ENCODE data around the gene ZNF385B. TPM values are rescaled to one million over a fixed set of nuclear protein-coding genes. Genes with fewer than 3 reads are reported as not detected.

ZNF385B gene
- total RNA-seq, 2 experiments from 2014 or later, result 113 to 178 TPM

DNA sequence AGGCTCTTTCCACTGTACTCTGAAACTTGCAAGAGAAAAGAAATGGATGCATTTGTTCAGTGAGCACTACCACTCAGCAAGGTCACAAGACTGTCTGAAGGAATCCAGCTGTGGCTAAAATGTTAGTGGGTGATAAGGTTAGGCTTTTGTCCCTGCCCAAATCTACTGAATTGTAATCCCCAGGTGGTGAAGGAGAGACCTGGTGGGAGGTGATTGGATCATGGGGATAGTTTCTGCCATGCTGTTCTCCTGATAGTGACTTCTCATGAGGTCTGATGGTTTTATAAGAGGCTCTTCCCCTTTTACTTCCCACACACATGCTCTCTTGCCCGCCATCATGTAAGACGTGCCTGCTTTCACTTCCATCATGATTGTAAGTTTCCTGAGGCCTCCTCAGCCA is 68.2 kb downstream of the ZNF385B start:
- no peak overlapping the region for H3K4me3 ChIP-seq (ENCODE audit: low read depth, low read length, poor library complexity, severe bottlenecking)
- H3K79me2 ChIP-seq (ENCODE audit: insufficient read depth, low read depth, low read length), result peaks cover 96% of the 10 kb centered on the region
- no peak overlapping the region for H3K4me2 ChIP-seq (ENCODE audit: low read length)
- no peak overlapping the region for H3K27ac ChIP-seq (ENCODE audit: low read depth, low read length, poor library complexity, severe bottlenecking)
- DNase-seq (ENCODE audit: low spot score), result no peak
- intact Hi-C loops (cut with micrococcal nuclease; ENCODE audit: unreplicated experiment), result no loop called here
- ChIA-PET POLR2A (interaction anchor here (0.7 kb wide), 1 partner anchor 9 kb away, joined by 3 read pairs; no protein-coding TSS in a partner anchor), CTCF (ENCODE audit: unreplicated experiment) (no interaction called here)
- no TSS peak for BruUV-seq (replicated peaks)
- no peak overlapping the region for H2AFZ ChIP-seq (ENCODE audit: low read length)
- 0 out of 2 replicates have a peak, but pooled peaks cover 3% of the 10 kb centered on the region for H4K20me1 ChIP-seq (ENCODE audit: insufficient read depth, low read length)
- H3K36me3 ChIP-seq (ENCODE audit: insufficient read depth, low read length), result peaks cover 73% of the 10 kb centered on the region
- H3K9me2 ChIP-seq (ENCODE audit: insufficient read depth, low read length), result no peaks in the 10 kb centered on the region
- H3K9me3 ChIP-seq (ENCODE audit: low read length), result peaks cover 17% of the 10 kb centered on the region; the same call in 1 of the 2 replicates
- TF ChIP-seq, protein P1, sequence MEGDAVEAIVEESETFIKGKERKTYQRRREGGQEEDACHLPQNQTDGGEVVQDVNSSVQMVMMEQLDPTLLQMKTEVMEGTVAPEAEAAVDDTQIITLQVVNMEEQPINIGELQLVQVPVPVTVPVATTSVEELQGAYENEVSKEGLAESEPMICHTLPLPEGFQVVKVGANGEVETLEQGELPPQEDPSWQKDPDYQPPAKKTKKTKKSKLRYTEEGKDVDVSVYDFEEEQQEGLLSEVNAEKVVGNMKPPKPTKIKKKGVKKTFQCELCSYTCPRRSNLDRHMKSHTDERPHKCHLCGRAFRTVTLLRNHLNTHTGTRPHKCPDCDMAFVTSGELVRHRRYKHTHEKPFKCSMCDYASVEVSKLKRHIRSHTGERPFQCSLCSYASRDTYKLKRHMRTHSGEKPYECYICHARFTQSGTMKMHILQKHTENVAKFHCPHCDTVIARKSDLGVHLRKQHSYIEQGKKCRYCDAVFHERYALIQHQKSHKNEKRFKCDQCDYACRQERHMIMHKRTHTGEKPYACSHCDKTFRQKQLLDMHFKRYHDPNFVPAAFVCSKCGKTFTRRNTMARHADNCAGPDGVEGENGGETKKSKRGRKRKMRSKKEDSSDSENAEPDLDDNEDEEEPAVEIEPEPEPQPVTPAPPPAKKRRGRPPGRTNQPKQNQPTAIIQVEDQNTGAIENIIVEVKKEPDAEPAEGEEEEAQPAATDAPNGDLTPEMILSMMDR (conservative IDR thresholded peaks at IDR 0.05; ENCODE audit: low read length), result no peak
- TF ChIP-seq EZH2phosphoT487 (IDR thresholded peaks at IDR 0.05; ENCODE audit: borderline replicate concordance, low read depth, low read length), result no peak
- H3K4me1 ChIP-seq (ENCODE audit: insufficient read depth, low read length, poor library complexity, severe bottlenecking), result peaks cover 8% of the 10 kb centered on the region

DNA sequence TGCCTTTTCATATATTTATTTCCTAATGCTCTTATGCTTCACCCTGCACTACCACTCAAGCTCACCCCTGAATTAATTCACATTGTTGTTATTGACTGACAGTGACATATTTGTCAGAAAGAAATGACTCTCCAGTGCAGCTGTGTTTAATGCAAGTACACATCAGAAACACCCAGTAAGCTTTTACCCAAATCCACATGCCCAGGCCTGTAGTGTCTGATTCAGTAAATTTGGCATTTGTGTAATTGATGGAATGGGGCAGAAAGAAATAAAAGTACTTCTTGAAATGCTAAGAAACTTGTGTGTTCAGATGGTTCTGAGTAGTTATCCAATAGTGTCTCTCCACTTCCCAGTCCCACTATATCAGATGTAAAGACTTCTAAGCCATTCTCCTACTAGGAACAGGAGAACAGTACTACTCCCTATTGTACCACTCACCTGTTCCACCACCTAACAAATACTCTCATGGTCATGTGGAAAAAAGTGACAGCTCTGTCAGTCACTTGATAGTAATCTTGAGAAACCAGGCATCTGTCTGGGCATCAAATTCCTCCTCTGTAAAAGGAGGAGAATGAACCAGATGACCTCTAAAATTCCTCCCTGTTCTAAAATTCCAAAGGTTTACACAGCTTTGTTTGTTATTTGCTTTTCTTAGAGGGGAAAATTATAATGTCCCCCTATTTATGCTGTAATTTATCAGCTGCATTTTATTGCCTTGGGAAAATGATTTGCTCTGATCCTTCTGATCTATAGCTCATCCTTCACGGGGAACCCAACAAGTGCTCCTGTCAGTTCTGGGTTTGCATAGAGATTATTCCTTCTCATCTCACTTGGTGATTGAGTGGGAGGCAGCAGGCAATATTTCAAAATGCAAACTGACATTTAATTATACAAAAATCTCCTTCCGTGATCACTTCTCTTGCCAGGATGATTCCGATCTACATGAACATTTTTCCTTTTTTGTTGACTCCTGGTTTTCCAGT is 70.9 kb downstream of the ZNF385B start:
- peaks cover 17% of the 10 kb centered on the region; the same call in 1 of the 2 replicates for H3K9me3 ChIP-seq (ENCODE audit: low read length)
- BruUV-seq (replicated peaks), result no TSS peak
- no peak overlapping the region for H3K4me2 ChIP-seq (ENCODE audit: low read length)
- H3K79me2 ChIP-seq (ENCODE audit: insufficient read depth, low read depth, low read length), result peaks cover 96% of the 10 kb centered on the region; the same call in 1 of the 2 replicates
- intact Hi-C loops (cut with micrococcal nuclease; ENCODE audit: unreplicated experiment), result no loop called here
- peaks cover 12% of the 10 kb centered on the region; the same call in 1 of the 2 replicates for H4K20me1 ChIP-seq (ENCODE audit: insufficient read depth, low read length)
- no peaks in the 10 kb centered on the region for H3K9me2 ChIP-seq (ENCODE audit: insufficient read depth, low read length)
- ChIA-PET CTCF (ENCODE audit: unreplicated experiment) (no interaction called here), POLR2A (interaction anchor here (0.5 to 2.4 kb wide), 8 partner anchors 9 to 664 kb away, joined by 3 to 11 read pairs (median 4); no protein-coding TSS in a partner anchor)
- no peak overlapping the region for H3K4me3 ChIP-seq (ENCODE audit: low read depth, low read length, poor library complexity, severe bottlenecking)
- H3K36me3 ChIP-seq (ENCODE audit: insufficient read depth, low read length), result peaks cover 62% of the 10 kb centered on the region
- H3K4me1 ChIP-seq (ENCODE audit: insufficient read depth, low read length, poor library complexity, severe bottlenecking), result peaks cover 8% of the 10 kb centered on the region
- H2AFZ ChIP-seq (ENCODE audit: low read length), result no peak overlapping the region
- TF ChIP-seq EZH2phosphoT487 (IDR thresholded peaks at IDR 0.05; ENCODE audit: borderline replicate concordance, low read depth, low read length), result no peak
- TF ChIP-seq, protein P1 (conservative IDR thresholded peaks at IDR 0.05; ENCODE audit: low read length), result no peak
- no peak overlapping the region for H3K27ac ChIP-seq (ENCODE audit: low read depth, low read length, poor library complexity, severe bottlenecking)
- no peak for DNase-seq (ENCODE audit: low spot score)

Measured in OCI-LY7 (cell line).